GM13976 (cell line): ENCODE results near the gene TPM2.

Source experiments
- DNase-seq: peaks from one replicate; pipeline ENCODE4 v3.0.0; 2012; ENCODE audit warnings: low spot score
- in situ Hi-C: fragments of 300-500 bp; cut with MboI; formaldehyde crosslinking; loops from one replicate; pipeline ENCODE4 v1.12.0; 2022; ENCODE audit warnings: low sequenced_read_pairs, mixed read lengths, inconsistent platforms; ENCODE audit not compliant: unreplicated experiment
- TF ChIP-seq, protein P1 (sequence below): IDR thresholded peaks from 2 replicates; pipeline ENCODE4 v1.5.1; 2012; ENCODE audit warnings: borderline replicate concordance, mild to moderate bottlenecking; ENCODE audit not compliant: insufficient read depth; ENCODE audit errors: extremely low read depth, missing control alignments, control extremely low read depth

The TPM2 gene

DNA sequence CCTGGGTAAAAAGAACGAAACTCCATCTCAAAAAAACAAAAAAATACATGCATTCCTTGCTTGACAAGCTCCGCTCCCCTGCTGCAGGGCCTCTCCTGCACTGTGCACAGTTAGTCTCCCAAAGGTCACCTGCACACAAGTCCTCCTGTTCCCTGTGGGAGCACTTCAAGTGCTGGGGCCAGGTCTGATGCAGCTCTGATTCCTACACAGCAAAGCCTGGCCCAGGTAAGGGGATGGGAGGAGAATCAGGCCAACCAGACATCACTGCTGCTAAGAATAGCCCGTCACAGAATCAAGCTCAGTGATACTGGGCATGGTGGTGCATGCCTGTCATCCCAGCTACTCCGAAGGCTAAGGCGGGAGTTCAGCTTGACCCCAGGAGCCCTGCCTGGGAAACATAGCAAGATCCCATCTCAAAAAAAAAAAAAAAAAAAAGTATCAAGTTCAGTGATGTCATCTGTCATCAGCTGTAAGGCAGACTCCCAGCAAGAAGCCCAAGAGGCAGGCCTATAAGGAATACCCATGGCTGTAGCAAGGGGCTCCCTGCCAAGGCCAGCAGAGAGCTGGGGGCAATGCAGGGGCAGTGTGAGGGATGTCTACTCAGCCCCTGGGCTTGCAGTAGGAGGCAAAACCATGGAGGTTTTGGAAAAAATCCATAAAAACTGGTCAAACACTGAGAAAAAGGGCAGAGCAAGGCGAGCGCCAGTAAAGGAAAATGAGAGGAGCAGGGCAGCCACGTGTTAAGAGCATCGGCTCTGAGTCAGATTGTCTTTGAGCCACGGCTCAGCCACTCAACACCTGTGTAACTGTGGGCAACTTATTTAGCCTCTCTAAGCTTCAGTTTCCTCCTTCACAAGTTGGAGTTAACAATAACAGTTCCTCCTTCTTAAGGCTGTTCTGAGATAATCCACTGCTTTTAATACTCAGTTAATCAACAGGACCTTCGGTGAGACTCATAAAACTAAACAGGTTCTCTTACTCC lies 3.2 kb downstream of the TPM2 start:
- in situ Hi-C loops, result no loop called here
- TF ChIP-seq, protein P1, sequence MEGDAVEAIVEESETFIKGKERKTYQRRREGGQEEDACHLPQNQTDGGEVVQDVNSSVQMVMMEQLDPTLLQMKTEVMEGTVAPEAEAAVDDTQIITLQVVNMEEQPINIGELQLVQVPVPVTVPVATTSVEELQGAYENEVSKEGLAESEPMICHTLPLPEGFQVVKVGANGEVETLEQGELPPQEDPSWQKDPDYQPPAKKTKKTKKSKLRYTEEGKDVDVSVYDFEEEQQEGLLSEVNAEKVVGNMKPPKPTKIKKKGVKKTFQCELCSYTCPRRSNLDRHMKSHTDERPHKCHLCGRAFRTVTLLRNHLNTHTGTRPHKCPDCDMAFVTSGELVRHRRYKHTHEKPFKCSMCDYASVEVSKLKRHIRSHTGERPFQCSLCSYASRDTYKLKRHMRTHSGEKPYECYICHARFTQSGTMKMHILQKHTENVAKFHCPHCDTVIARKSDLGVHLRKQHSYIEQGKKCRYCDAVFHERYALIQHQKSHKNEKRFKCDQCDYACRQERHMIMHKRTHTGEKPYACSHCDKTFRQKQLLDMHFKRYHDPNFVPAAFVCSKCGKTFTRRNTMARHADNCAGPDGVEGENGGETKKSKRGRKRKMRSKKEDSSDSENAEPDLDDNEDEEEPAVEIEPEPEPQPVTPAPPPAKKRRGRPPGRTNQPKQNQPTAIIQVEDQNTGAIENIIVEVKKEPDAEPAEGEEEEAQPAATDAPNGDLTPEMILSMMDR, result no peak
- DNase-seq, result no peak

DNA sequence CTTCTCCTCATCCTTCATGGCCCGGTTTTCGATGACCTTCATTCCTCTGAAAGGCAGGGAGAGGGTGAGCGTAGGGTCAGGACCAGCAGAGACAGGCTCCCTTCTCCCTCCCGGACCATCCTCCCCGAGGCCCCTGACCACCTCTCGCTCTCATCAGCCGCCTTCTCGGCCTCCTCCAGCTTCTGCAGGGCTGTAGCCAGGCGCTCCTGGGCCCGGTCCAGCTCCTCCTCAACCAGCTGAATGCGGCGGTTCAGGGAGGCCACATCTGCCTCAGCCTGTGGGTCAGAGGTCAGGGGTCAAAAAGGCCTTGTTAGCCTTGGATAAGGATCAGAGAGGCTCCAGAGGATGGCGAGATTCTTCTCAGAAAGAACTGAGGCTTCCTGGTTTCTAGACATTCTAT lies 4.2 kb downstream of the TPM2 start:
- no peak for DNase-seq
- in situ Hi-C loops, result no loop called here
- TF ChIP-seq, protein P1, result no peak

- TF ChIP-seq, protein P1, result no peak
- in situ Hi-C loops, result no loop called here
- no peak for DNase-seq
Observed at GRCh38 chr9:35684921-35685320, 4.8 kb downstream of the TPM2 start.

GRCh38 chr9:35683323-35683722 lies 6.4 kb downstream of the TPM2 start:
- TF ChIP-seq, protein P1, result no peak
- no peak for DNase-seq
- in situ Hi-C loops, result no loop called here

DNA sequence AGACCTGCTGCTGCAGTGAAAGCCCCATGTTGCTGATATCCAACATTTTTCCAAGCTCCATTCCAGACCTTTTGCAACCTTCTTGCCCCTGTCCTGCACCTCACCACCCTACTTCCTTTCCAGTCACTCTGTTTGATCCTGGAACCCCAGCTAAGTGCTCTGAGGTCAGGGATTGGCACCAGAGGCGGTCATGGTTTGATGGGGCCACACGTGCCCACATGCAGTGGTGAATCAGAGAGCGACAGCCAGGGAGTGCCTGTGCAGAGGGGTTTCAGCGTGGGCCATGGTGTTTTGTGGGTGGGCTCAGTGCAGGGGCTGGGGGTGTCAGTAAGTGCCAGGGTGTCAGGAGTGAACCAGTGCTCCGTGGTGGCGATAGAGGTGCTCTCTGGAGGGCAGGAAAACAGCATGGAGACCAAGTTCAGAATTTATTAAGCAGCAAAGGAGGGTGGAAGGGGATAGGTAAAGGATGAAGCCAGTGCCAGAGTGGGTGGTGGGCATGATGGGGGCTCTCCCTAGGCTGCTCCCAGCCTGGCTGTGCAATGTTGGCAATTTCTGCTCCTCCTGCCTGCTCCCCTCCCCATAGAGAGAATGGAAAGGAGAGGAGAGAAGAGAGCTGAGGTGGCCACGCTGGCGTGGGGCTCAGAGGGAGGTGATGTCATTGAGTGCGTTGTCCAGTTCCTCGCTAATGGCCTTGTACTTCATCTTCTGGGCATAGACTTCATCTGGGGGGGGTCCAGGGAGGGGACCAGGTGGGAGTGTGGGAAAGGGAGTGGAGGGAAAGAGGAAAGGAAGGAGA lies 7.0 kb downstream of the TPM2 start:
- in situ Hi-C loops, result no loop called here
- no peak for DNase-seq
- TF ChIP-seq, protein P1, result no peak

DNA sequence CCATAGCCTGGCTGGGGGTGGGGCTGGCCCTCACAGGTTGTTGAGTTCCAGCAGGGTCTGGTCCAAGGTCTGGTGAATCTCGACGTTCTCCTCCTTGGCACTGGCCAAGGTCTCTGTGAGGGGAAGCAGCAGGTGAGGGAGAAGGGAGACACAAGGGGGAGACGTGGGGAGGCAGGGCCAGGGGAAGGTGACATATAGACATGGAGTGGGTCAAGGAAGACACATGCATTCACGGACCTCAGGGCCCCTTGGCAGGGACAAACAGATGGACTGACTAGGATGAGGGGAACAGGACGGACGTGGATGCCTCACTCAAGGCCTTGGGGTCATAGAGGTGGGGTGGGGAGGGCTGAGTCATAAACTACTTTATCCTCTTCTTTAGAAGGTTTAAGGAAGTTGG lies 7.7 kb downstream of the TPM2 start:
- in situ Hi-C loops, result no loop called here
- DNase-seq, result no peak
- TF ChIP-seq, protein P1, result no peak
